ENCODE measurements around the gene CTNS.
A peak's percentile ranks its signal among the peaks of the same experiment; 100 is the strongest.

The CTNS gene

GRCh38 chr17:3636154-3636907 is at the start of gene CTNS, which contains the start of gene SHPK (continued):
- TF ChIP-seq ZNF23 (tag by site-specific recombination; IDR thresholded peaks at IDR 0.05; ENCODE audit: borderline replicate concordance) = no peak
- TF ChIP-seq ZNF157 (tag by site-specific recombination; IDR thresholded peaks at IDR 0.05) = no peak
- TF ChIP-seq, protein P1, sequence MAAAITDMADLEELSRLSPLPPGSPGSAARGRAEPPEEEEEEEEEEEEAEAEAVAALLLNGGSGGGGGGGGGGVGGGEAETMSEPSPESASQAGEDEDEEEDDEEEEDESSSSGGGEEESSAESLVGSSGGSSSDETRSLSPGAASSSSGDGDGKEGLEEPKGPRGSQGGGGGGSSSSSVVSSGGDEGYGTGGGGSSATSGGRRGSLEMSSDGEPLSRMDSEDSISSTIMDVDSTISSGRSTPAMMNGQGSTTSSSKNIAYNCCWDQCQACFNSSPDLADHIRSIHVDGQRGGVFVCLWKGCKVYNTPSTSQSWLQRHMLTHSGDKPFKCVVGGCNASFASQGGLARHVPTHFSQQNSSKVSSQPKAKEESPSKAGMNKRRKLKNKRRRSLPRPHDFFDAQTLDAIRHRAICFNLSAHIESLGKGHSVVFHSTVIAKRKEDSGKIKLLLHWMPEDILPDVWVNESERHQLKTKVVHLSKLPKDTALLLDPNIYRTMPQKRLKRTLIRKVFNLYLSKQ (tag by site-specific recombination; IDR thresholded peaks at IDR 0.05; ENCODE audit: borderline replicate concordance) = no peak
- TF ChIP-seq ZNF10 (tag by site-specific recombination; IDR thresholded peaks at IDR 0.05) = 0 out of 2 replicates have a peak, but pooled peaks have one; percentile 50
- TF ChIP-seq PRDM1 (tag by site-specific recombination; IDR thresholded peaks at IDR 0.05) = no peak
- TF ChIP-seq ZNF354C (tag by site-specific recombination; IDR thresholded peaks at IDR 0.05; ENCODE audit: borderline replicate concordance, low read depth) = no peak
- no peak for TF ChIP-seq ZNF558 (tag by site-specific recombination; IDR thresholded peaks at IDR 0.05)
- no peak for TF ChIP-seq ZNF138 (tag by site-specific recombination; IDR thresholded peaks at IDR 0.05; ENCODE audit: borderline replicate concordance)
- TF ChIP-seq ZNF639 (tag by site-specific recombination; IDR thresholded peaks at IDR 0.05) = peak; percentile 50; the same call in 1 of the 2 replicates
- TF ChIP-seq, protein P2, sequence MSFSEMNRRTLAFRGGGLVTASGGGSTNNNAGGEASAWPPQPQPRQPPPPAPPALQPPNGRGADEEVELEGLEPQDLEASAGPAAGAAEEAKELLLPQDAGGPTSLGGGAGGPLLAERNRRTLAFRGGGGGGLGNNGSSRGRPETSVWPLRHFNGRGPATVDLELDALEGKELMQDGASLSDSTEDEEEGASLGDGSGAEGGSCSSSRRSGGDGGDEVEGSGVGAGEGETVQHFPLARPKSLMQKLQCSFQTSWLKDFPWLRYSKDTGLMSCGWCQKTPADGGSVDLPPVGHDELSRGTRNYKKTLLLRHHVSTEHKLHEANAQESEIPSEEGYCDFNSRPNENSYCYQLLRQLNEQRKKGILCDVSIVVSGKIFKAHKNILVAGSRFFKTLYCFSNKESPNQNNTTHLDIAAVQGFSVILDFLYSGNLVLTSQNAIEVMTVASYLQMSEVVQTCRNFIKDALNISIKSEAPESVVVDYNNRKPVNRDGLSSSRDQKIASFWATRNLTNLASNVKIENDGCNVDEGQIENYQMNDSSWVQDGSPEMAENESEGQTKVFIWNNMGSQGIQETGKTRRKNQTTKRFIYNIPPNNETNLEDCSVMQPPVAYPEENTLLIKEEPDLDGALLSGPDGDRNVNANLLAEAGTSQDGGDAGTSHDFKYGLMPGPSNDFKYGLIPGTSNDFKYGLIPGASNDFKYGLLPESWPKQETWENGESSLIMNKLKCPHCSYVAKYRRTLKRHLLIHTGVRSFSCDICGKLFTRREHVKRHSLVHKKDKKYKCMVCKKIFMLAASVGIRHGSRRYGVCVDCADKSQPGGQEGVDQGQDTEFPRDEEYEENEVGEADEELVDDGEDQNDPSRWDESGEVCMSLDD (tag by site-specific recombination; IDR thresholded peaks at IDR 0.05) = no peak
- TF ChIP-seq ZNF600 (tag by site-specific recombination; IDR thresholded peaks at IDR 0.05) = peak; percentile 90
- TF ChIP-seq ZNF426 (tag by site-specific recombination; IDR thresholded peaks at IDR 0.05) = no peak
- no peak for TF ChIP-seq REPIN1 (tag by site-specific recombination; IDR thresholded peaks at IDR 0.05; ENCODE audit: low read depth)
- TF ChIP-seq ZXDB (tag by site-specific recombination; IDR thresholded peaks at IDR 0.05) = peak; percentile 62; the same call in 1 of the 2 replicates
- no peak for TF ChIP-seq ZSCAN16 (tag by site-specific recombination; IDR thresholded peaks at IDR 0.05)
- TF ChIP-seq ZSCAN5A (tag by site-specific recombination; IDR thresholded peaks at IDR 0.05) = no peak
- no peak for TF ChIP-seq ZBTB1 (tag by site-specific recombination; IDR thresholded peaks at IDR 0.05)
- TF ChIP-seq GLI4 (tag by site-specific recombination; IDR thresholded peaks at IDR 0.05) = no peak
- no peak for TF ChIP-seq ZNF544 (tag by site-specific recombination; IDR thresholded peaks at IDR 0.05)
- no peak for TF ChIP-seq ZNF416 (tag by site-specific recombination; IDR thresholded peaks at IDR 0.05)
- no peak for TF ChIP-seq MZF1 (tag by site-specific recombination; IDR thresholded peaks at IDR 0.05; ENCODE audit: borderline replicate concordance)
- peak; percentile 97 for TF ChIP-seq KLF8 (tag by site-specific recombination; IDR thresholded peaks at IDR 0.05)
- no peak; the same call in 1 of the 2 replicates for TF ChIP-seq ZNF501 (tag by site-specific recombination; IDR thresholded peaks at IDR 0.05)
- TF ChIP-seq, protein P3, sequence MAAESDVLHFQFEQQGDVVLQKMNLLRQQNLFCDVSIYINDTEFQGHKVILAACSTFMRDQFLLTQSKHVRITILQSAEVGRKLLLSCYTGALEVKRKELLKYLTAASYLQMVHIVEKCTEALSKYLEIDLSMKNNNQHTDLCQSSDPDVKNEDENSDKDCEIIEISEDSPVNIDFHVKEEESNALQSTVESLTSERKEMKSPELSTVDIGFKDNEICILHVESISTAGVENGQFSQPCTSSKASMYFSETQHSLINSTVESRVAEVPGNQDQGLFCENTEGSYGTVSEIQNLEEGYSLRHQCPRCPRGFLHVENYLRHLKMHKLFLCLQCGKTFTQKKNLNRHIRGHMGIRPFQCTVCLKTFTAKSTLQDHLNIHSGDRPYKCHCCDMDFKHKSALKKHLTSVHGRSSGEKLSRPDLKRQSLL (tag by site-specific recombination; IDR thresholded peaks at IDR 0.05) = no peak
- no peak for TF ChIP-seq ZNF768 (tag by site-specific recombination; IDR thresholded peaks at IDR 0.05)
- TF ChIP-seq ZNF449 (tag by site-specific recombination; IDR thresholded peaks at IDR 0.05) = no peak
- no peak for TF ChIP-seq RBAK (tag by site-specific recombination; IDR thresholded peaks at IDR 0.05)
- no peak for TF ChIP-seq ZNF837 (tag by site-specific recombination; IDR thresholded peaks at IDR 0.05)
- no peak for TF ChIP-seq ZNF221 (tag by site-specific recombination; IDR thresholded peaks at IDR 0.05; ENCODE audit: borderline replicate concordance)
- TF ChIP-seq ZNF571 (tag by site-specific recombination; IDR thresholded peaks at IDR 0.05) = no peak

Measured in HEK293 (cell line).